Gastroesophageal sphincter (tissue), 3 donors: ENCODE results near the gene ICA1.

Experiments
- EP300 ChIP-seq: sonication (generic); formaldehyde crosslinking; IDR thresholded peaks from one replicate; pipeline ENCODE4 v1.6.1; 2017; ENCODE audit warnings: antibody characterized with exemption, mild to moderate bottlenecking
- POLR2A ChIP-seq, 2 donors: fragments of 450-650 bp; IDR thresholded peaks; one replicate each; pipeline ENCODE4 v1.6.1; 2017; ENCODE audit warnings: antibody characterized with exemption in 2 of 2, mild to moderate bottlenecking in 2 of 2, moderate library complexity in 1 of 2
- POLR2AphosphoS5 ChIP-seq: sonication (generic); formaldehyde crosslinking; IDR thresholded peaks from one replicate; pipeline ENCODE4 v1.6.1; 2017; ENCODE audit warnings: antibody characterized with exemption
- TF ChIP-seq, protein P1 (sequence below), 4 experiments: fragments of 200-600 bp in 2 of 4; fragments of 450-650 bp in 2 of 4; sonication (generic) in 1 of 4; IDR thresholded peaks; one replicate each; pipeline ENCODE4 v1.5.1; 2017 to 2019; ENCODE audit warnings: antibody characterized with exemption in 4 of 4, mild to moderate bottlenecking in 2 of 4, moderate library complexity in 2 of 4

DNA sequence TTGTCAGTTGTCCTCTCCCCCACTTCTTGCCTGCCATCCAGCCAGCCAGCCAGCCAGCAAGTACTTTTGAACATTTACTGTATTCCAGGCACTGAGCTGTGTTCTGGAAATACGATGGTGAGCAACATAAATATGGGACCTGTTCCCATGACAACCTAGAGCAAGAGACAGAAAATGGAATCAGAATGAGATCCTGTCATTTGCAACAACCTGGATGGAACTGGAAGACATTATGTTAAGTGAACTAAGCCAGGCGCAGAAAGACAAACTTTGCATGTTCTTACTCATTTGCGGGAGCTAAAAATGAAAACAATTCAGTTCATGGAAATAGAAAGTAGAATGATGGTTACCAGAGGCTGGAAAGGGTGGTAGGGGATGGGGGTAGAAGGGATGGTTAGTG lies 140.7 kb downstream of the ICA1 start:
- TF ChIP-seq, protein P1, sequence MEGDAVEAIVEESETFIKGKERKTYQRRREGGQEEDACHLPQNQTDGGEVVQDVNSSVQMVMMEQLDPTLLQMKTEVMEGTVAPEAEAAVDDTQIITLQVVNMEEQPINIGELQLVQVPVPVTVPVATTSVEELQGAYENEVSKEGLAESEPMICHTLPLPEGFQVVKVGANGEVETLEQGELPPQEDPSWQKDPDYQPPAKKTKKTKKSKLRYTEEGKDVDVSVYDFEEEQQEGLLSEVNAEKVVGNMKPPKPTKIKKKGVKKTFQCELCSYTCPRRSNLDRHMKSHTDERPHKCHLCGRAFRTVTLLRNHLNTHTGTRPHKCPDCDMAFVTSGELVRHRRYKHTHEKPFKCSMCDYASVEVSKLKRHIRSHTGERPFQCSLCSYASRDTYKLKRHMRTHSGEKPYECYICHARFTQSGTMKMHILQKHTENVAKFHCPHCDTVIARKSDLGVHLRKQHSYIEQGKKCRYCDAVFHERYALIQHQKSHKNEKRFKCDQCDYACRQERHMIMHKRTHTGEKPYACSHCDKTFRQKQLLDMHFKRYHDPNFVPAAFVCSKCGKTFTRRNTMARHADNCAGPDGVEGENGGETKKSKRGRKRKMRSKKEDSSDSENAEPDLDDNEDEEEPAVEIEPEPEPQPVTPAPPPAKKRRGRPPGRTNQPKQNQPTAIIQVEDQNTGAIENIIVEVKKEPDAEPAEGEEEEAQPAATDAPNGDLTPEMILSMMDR (IDR thresholded peaks at IDR 0.05), result no peak
- TF ChIP-seq POLR2AphosphoS5 (no peak), POLR2A (IDR thresholded peaks at IDR 0.05) (no peak), EP300 (no peak)
